Stimulated activated naive CD8-positive, alpha-beta T cell treated with anti-CD3 and anti-CD28 coated beads, Interleukin-15, amount 100 ng/mL, for 72 hours (primary cell): Measurements from ENCODE around the gene TRIM71.

Experiments
- ATAC-seq: fragments of 150-1000 bp; cut with Tn5 transposase; 2 replicates; pipeline ENCODE4 v1.10.0; 2021; ENCODE audit warnings: mild to moderate bottlenecking, moderate library complexity
- DNase-seq, 2 donors: peaks; one replicate each; pipeline ENCODE4 v3.0.0; 2021 to 2022
- H3K27ac Mint-ChIP-seq, 2 donors: one replicate each; pipeline ENCODE4 v1.8.0; 2022; ENCODE audit warnings: mild to moderate bottlenecking in 2 of 2, mixed read lengths in 2 of 2, moderate library complexity in 2 of 2
- H3K27me3 Mint-ChIP-seq: one replicate; pipeline ENCODE4 v1.8.0; 2022; ENCODE audit warnings: mixed read lengths
- H3K4me1 Mint-ChIP-seq: one replicate; pipeline ENCODE4 v1.8.0; 2022; ENCODE audit warnings: mild to moderate bottlenecking, mixed read lengths
- H3K4me3 Mint-ChIP-seq, 2 donors: one replicate each; pipeline ENCODE4 v1.8.0; 2022; ENCODE audit warnings: mild to moderate bottlenecking in 2 of 2, mixed read lengths in 2 of 2, moderate library complexity in 1 of 2
- H3K9me3 Mint-ChIP-seq, 2 donors: one replicate each; pipeline ENCODE4 v1.8.0; 2022; ENCODE audit warnings: mixed read lengths in 2 of 2

The TRIM71 gene

GRCh38 chr3:32862936-32863487 lies 45.2 kb downstream of the TRIM71 start:
- ATAC-seq (no peak), DNase-seq (no peak)
- no peaks in the 10 kb centered on the region for H3K4me1 Mint-ChIP-seq
- H3K27me3 Mint-ChIP-seq: peaks cover 22% of the 10 kb centered on the region
- no peak overlapping the region for H3K4me3 Mint-ChIP-seq
- no peaks in the 10 kb centered on the region for H3K9me3 Mint-ChIP-seq
- peak overlapping the region in 1 of 2 donors; percentile 27 for H3K27ac Mint-ChIP-seq

- DNase-seq: no peak
- ATAC-seq: no peak
- Mint-ChIP-seq H3K27me3 (peaks cover 22% of the 10 kb centered on the region), H3K4me3 (no peak overlapping the region), H3K27ac (no peak overlapping the region), H3K4me1 (no peaks in the 10 kb centered on the region), H3K9me3 (no peaks in the 10 kb centered on the region)
These were observed 47.6 kb downstream of the TRIM71 start for GRCh38 chr3:32865383-32865782.

GRCh38 chr3:32866533-32866932 lies 48.7 kb downstream of the TRIM71 start:
- no peak for DNase-seq
- Mint-ChIP-seq H3K9me3 (no peaks in the 10 kb centered on the region), H3K4me1 (no peaks in the 10 kb centered on the region), H3K27me3 (peaks cover 28% of the 10 kb centered on the region), H3K4me3 (no peak overlapping the region), H3K27ac (no peak overlapping the region)
- ATAC-seq: no peak

GRCh38 chr3:32867954-32868353 lies 50.2 kb downstream of the TRIM71 start:
- Mint-ChIP-seq H3K9me3 (no peaks in the 10 kb centered on the region), H3K4me1 (no peaks in the 10 kb centered on the region), H3K27ac (no peak overlapping the region), H3K27me3 (peaks cover 37% of the 10 kb centered on the region), H3K4me3 (no peak overlapping the region)
- ATAC-seq (no peak), DNase-seq (no peak)

- no peaks in the 10 kb centered on the region for H3K4me1 Mint-ChIP-seq
- no peak for DNase-seq
- no peaks in the 10 kb centered on the region for H3K9me3 Mint-ChIP-seq
- no peak overlapping the region for H3K4me3 Mint-ChIP-seq
- H3K27me3 Mint-ChIP-seq: peaks cover 36% of the 10 kb centered on the region
- no peak overlapping the region for H3K27ac Mint-ChIP-seq
- ATAC-seq: no peak
These were observed 51.1 kb downstream of the TRIM71 start for GRCh38 chr3:32868719-32869512.

GRCh38 chr3:32869513-32870047 lies 51.8 kb downstream of the TRIM71 start:
- DNase-seq (no peak), ATAC-seq (no peak)
- Mint-ChIP-seq H3K27me3 (peaks cover 30% of the 10 kb centered on the region), H3K4me3 (no peak overlapping the region), H3K27ac (no peak overlapping the region), H3K4me1 (no peaks in the 10 kb centered on the region), H3K9me3 (no peaks in the 10 kb centered on the region)

DNA sequence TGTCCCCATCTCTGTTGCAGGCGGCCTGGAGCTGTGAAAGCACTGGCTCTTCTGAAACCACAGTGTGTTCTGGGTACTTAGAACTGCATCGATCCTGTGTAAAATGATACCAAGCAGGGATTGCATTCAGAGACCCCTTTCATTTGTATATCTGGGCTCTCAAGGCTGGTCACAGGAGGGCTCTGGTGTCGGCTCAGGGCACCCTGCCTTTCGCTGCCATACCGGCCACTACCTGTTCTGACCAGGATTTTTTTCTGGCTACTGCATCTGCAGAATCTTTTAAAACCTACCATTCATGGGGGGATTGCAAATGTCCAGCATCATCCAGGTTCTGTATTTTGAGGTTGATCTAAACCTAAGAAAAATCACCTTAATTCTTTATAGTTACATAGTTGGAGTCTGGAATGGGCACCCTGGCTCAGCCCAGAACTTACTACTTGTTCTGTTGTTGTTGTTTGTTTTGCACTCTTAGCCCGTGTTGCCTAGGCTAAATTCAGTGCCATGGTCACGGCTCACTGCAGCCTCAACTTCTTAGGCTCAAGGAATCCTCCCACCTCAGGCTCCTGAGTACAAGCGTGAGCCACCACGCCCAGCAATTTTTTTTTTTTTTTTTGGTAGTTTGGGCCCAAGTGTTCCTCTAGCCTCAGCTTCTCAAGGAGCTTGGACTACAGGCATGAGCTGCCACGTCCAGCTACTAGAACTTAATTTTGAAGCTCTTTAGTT lies 52.7 kb downstream of the TRIM71 start:
- Mint-ChIP-seq H3K9me3 (no peaks in the 10 kb centered on the region), H3K4me1 (no peaks in the 10 kb centered on the region), H3K4me3 (no peak overlapping the region), H3K27ac (no peak overlapping the region), H3K27me3 (peaks cover 25% of the 10 kb centered on the region)
- ATAC-seq (no peak), DNase-seq (no peak)

- DNase-seq (no peak), ATAC-seq (no peak)
- peaks cover 22% of the 10 kb centered on the region for H3K27me3 Mint-ChIP-seq
- H3K9me3 Mint-ChIP-seq: no peaks in the 10 kb centered on the region
- H3K27ac Mint-ChIP-seq: no peak overlapping the region
- no peak overlapping the region for H3K4me3 Mint-ChIP-seq
- H3K4me1 Mint-ChIP-seq: peaks cover 4% of the 10 kb centered on the region
These were observed 53.5 kb downstream of the TRIM71 start for GRCh38 chr3:32871273-32871672.

DNA sequence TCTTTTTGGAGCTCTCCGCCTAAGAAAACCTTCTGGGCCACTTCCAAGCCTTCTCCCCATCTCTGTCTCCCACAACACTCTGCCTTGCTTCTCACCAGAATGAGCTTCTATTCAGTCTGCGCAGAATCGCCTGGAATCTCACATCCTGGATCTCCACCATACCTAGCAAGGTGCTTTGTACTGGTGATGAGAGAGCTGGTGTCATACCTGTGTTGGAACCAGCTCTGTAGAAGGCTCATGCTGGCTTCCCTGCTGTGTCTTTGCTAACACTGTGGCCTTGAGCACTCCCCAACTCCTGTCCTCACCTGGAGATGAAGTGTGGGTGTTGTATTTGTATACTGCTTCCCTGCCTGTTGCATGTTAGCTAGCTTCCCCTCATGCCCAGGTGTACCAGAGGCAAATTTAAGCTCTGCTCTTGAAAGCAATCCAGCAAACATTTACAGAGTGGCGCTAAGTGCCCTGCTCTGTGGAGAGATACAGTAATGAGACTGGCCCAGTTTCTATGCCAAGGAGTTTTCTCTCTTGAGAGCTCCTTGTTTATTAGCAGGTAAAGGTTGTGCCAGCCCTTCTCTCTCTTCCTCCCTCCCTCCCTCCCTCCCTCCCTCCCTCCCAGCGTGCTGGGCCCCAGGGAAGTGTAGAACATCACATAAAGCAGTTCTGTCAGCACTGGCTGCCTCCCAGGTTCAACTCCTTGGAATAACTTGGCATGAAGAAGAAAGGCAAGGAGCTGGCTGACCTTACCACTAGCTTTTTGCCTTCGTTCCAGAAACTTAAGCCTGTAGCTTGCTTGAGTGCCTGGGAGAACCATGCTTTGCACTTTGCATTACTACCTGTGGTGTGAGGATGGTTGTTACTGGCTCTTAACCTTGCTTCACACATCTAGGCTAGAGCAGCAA lies 54.9 kb downstream of the TRIM71 start:
- Mint-ChIP-seq H3K4me1 (peaks cover 4% of the 10 kb centered on the region), H3K27me3 (peaks cover 15% of the 10 kb centered on the region), H3K27ac (no peak overlapping the region), H3K4me3 (no peak overlapping the region), H3K9me3 (no peaks in the 10 kb centered on the region)
- DNase-seq (no peak), ATAC-seq (no peak)

DNA sequence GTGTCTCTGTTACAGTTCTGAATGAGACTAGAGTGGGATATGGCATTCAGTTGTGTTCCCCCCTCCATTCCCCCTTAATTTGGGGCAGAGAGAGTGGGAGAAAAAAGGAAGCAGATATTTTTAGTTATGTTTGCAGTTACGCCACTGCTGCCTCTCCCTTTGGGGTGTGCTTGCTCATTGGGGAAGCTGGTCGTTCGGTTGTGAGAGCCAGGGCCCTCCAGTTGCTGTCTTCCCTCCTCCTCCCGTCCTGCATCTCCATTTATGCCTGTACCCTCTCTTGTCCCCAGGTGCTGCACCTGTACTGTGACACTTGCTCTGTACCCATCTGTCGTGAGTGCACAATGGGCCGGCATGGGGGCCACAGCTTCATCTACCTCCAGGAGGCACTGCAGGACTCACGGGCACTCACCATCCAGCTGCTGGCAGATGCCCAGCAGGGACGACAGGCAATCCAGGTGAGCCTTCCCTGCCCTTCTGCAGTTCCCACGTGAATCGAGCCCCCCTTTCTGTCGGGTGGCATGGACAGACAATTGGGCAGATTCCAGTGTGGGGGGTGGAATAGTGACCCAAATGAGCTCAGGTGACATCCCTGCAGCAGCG lies 55.8 kb downstream of the TRIM71 start:
- no peaks in the 10 kb centered on the region for H3K9me3 Mint-ChIP-seq
- DNase-seq: no peak
- peaks cover 15% of the 10 kb centered on the region for H3K27me3 Mint-ChIP-seq
- H3K27ac Mint-ChIP-seq: no peak overlapping the region
- H3K4me1 Mint-ChIP-seq: peaks cover 4% of the 10 kb centered on the region
- H3K4me3 Mint-ChIP-seq: no peak overlapping the region
- ATAC-seq: no peak

DNA sequence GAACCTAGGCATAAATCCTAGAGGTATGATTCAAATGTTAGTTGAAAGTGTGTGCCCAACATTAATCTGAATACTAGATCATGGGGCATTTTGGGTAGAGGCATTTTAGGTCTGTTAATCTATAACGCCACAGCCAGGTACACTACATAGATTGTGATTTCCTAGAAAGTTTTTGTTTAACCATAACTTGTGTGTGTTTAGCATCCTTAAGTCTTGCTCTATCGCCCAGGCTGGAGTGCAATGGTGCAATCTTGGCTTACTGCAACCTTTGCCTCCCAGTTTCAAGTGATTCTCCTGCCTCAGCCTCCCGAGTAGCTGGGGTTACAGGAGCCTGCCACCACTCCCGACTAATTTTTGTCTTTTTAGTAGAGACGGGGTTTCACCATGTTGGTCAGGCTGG lies 59.1 kb downstream of the TRIM71 start:
- Mint-ChIP-seq H3K9me3 (no peaks in the 10 kb centered on the region), H3K4me1 (peaks cover 9% of the 10 kb centered on the region), H3K4me3 (no peak overlapping the region), H3K27me3 (peaks cover 25% of the 10 kb centered on the region), H3K27ac (no peak overlapping the region)
- DNase-seq: no peak
- ATAC-seq: no peak

GRCh38 chr3:32877598-32877997 lies 59.8 kb downstream of the TRIM71 start:
- DNase-seq (no peak), ATAC-seq (no peak)
- no peaks in the 10 kb centered on the region for H3K9me3 Mint-ChIP-seq
- H3K4me3 Mint-ChIP-seq: no peak overlapping the region
- H3K4me1 Mint-ChIP-seq: peaks cover 12% of the 10 kb centered on the region
- H3K27me3 Mint-ChIP-seq: peaks cover 21% of the 10 kb centered on the region
- no peak overlapping the region for H3K27ac Mint-ChIP-seq

GRCh38 chr3:32880225-32880624 lies 62.4 kb downstream of the TRIM71 start:
- ATAC-seq: no peak
- no peak overlapping the region for H3K27ac Mint-ChIP-seq
- H3K9me3 Mint-ChIP-seq: no peaks in the 10 kb centered on the region

DNA sequence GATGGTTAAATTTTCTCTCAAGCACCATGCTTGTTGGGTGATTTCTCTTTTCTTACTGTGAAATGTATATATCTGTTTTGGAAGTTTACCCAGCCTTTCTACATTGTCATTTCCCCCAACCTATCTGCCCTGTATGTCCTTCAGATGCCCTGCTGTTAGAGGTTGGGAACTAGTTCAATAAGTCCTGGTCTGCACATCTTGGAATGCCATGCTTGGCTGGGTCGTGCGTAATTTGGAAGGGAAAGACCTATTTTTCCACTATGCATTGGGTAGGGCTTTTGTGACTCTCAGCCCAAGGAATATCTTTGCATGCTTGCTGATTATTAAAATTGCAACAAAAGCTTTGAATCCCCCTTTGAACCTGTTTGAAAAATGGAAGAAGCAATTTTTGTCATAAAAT lies 63.8 kb downstream of the TRIM71 start:
- Mint-ChIP-seq H3K4me3 (no peak overlapping the region), H3K27ac (peak overlapping the region in 1 of 2 donors; percentile 39), H3K9me3 (no peaks in the 10 kb centered on the region), H3K4me1 (peaks cover 23% of the 10 kb centered on the region), H3K27me3 (peaks cover 31% of the 10 kb centered on the region)
- ATAC-seq (no peak), DNase-seq (no peak)

More at GRCh38 chr3:32880225-32880624, 62.4 kb downstream of the TRIM71 start:
- Mint-ChIP-seq H3K4me3 (no peak overlapping the region), H3K27me3 (peaks cover 31% of the 10 kb centered on the region), H3K4me1 (peaks cover 27% of the 10 kb centered on the region)
- no peak for DNase-seq

- Mint-ChIP-seq H3K27me3 (peaks cover 34% of the 10 kb centered on the region), H3K9me3 (no peaks in the 10 kb centered on the region)
These were observed 64.4 kb downstream of the TRIM71 start for GRCh38 chr3:32882189-32882588.

More at GRCh38 chr3:32882189-32882588, 64.4 kb downstream of the TRIM71 start:
- no peak for DNase-seq
- ATAC-seq: no peak
- no peak overlapping the region for H3K4me3 Mint-ChIP-seq
- H3K27ac Mint-ChIP-seq: no peak overlapping the region
- H3K4me1 Mint-ChIP-seq: peaks cover 27% of the 10 kb centered on the region
